ENCODE measurements around the gene SLC35F3.
"Not testable (repeated sequence)": the region's sequence is repeated elsewhere in the genome, so short reads cannot be mapped to it uniquely, and the experiment has no call there.

The SLC35F3 gene

GRCh38 chr1:234206651-234207284 lies 302.3 kb downstream of the SLC35F3 start:
- no peak overlapping the region for H3K27ac ChIP-seq (ENCODE audit: low read depth, low read length)

GRCh38 chr1:234208351-234208750 lies 303.9 kb downstream of the SLC35F3 start:
- Histone ChIP-seq H3K4me1 (ENCODE audit: insufficient read depth, low read length) (no peaks in the 10 kb centered on the region), H3K9ac (ENCODE audit: low read length) (no peak overlapping the region), H3K4me3 (ENCODE audit: low read depth in 1 of 2, low read length in 2 of 2) (no peak overlapping the region), H3K36me3 (ENCODE audit: insufficient read depth, low read length) (no peaks in the 10 kb centered on the region), H3K9me3 (ENCODE audit: low read length) (no peaks in the 10 kb centered on the region), H3K27ac (ENCODE audit: low read depth, low read length) (no peak overlapping the region), H3K27me3 (ENCODE audit: control insufficient read depth in 1 of 2, insufficient read depth in 2 of 2, low read length in 2 of 2) (no peaks in the 10 kb centered on the region)

More at GRCh38 chr1:234206651-234207284, 302.3 kb downstream of the SLC35F3 start:
- Histone ChIP-seq H3K27me3 (ENCODE audit: control insufficient read depth in 1 of 2, insufficient read depth in 2 of 2, low read length in 2 of 2) (no peaks in the 10 kb centered on the region), H3K4me1 (ENCODE audit: insufficient read depth, low read length) (no peaks in the 10 kb centered on the region), H3K9ac (ENCODE audit: low read length) (no peak overlapping the region), H3K9me3 (ENCODE audit: low read length) (no peaks in the 10 kb centered on the region), H3K36me3 (ENCODE audit: insufficient read depth, low read length) (no peaks in the 10 kb centered on the region), H3K4me3 (ENCODE audit: low read depth in 1 of 2, low read length in 2 of 2) (no peak overlapping the region)

- Histone ChIP-seq H3K36me3 (ENCODE audit: insufficient read depth, low read length) (no peaks in the 10 kb centered on the region), H3K4me1 (ENCODE audit: insufficient read depth, low read length) (no peaks in the 10 kb centered on the region), H3K4me3 (ENCODE audit: low read depth in 1 of 2, low read length in 2 of 2) (no peak overlapping the region), H3K9ac (ENCODE audit: low read length) (no peak overlapping the region), H3K9me3 (ENCODE audit: low read length) (no peaks in the 10 kb centered on the region), H3K27ac (ENCODE audit: low read depth, low read length) (no peak overlapping the region), H3K27me3 (ENCODE audit: control insufficient read depth in 1 of 2, insufficient read depth in 2 of 2, low read length in 2 of 2) (no peaks in the 10 kb centered on the region)
Measured at GRCh38 chr1:234208791-234209190, 304.3 kb downstream of the SLC35F3 start.

- H3K36me3 ChIP-seq (ENCODE audit: insufficient read depth, low read length); H3K4me3 ChIP-seq (ENCODE audit: low read depth in 1 of 2, low read length in 2 of 2); H3K4me1 ChIP-seq (ENCODE audit: insufficient read depth, low read length); H3K27ac ChIP-seq (ENCODE audit: low read depth, low read length); H3K9me3 ChIP-seq (ENCODE audit: low read length); H3K9ac ChIP-seq (ENCODE audit: low read length): not testable (repeated sequence)
- peaks cover 4 to 16% of the 10 kb centered on the region in 2 donors for H3K27me3 ChIP-seq (ENCODE audit: control insufficient read depth in 1 of 2, insufficient read depth in 2 of 2, low read length in 2 of 2)
Measured at GRCh38 chr1:234210429-234210828, 306.0 kb downstream of the SLC35F3 start.

GRCh38 chr1:234211855-234212254 lies 307.4 kb downstream of the SLC35F3 start:
- H3K36me3 ChIP-seq (ENCODE audit: insufficient read depth, low read length); H3K9ac ChIP-seq (ENCODE audit: low read length); H3K9me3 ChIP-seq (ENCODE audit: low read length); H3K27ac ChIP-seq (ENCODE audit: low read depth, low read length); H3K4me3 ChIP-seq (ENCODE audit: low read depth in 1 of 2, low read length in 2 of 2); H3K4me1 ChIP-seq (ENCODE audit: insufficient read depth, low read length): not testable (repeated sequence)
- peaks cover 6 to 21% of the 10 kb centered on the region in 2 donors for H3K27me3 ChIP-seq (ENCODE audit: control insufficient read depth in 1 of 2, insufficient read depth in 2 of 2, low read length in 2 of 2)

GRCh38 chr1:234212764-234213657 lies 308.5 kb downstream of the SLC35F3 start:
- no peak overlapping the region for H3K9ac ChIP-seq (ENCODE audit: low read length)
- H3K4me1 ChIP-seq (ENCODE audit: insufficient read depth, low read length), result no peaks in the 10 kb centered on the region
- no peaks in the 10 kb centered on the region for H3K36me3 ChIP-seq (ENCODE audit: insufficient read depth, low read length)
- H3K27me3 ChIP-seq (ENCODE audit: control insufficient read depth in 1 of 2, insufficient read depth in 2 of 2, low read length in 2 of 2), result peaks cover 6 to 21% of the 10 kb centered on the region in 2 donors
- no peak overlapping the region for H3K27ac ChIP-seq (ENCODE audit: low read depth, low read length)
- H3K4me3 ChIP-seq (ENCODE audit: low read depth in 1 of 2, low read length in 2 of 2), result no peak overlapping the region
- H3K9me3 ChIP-seq (ENCODE audit: low read length), result no peaks in the 10 kb centered on the region

- Histone ChIP-seq H3K27me3 (ENCODE audit: control insufficient read depth in 1 of 2, insufficient read depth in 2 of 2, low read length in 2 of 2) (peaks cover 6 to 21% of the 10 kb centered on the region in 2 donors), H3K36me3 (ENCODE audit: insufficient read depth, low read length) (no peaks in the 10 kb centered on the region), H3K27ac (ENCODE audit: low read depth, low read length) (no peak overlapping the region), H3K4me1 (ENCODE audit: insufficient read depth, low read length) (no peaks in the 10 kb centered on the region), H3K4me3 (ENCODE audit: low read depth in 1 of 2, low read length in 2 of 2) (peak overlapping the region in 1 of 2 donors; percentile 29), H3K9ac (ENCODE audit: low read length) (no peak overlapping the region), H3K9me3 (ENCODE audit: low read length) (no peaks in the 10 kb centered on the region)
Measured at GRCh38 chr1:234213658-234214128, 309.2 kb downstream of the SLC35F3 start.

- Histone ChIP-seq H3K27me3 (ENCODE audit: control insufficient read depth in 1 of 2, insufficient read depth in 2 of 2, low read length in 2 of 2) (peaks cover 6 to 21% of the 10 kb centered on the region in 2 donors), H3K4me1 (ENCODE audit: insufficient read depth, low read length) (no peaks in the 10 kb centered on the region), H3K36me3 (ENCODE audit: insufficient read depth, low read length) (no peaks in the 10 kb centered on the region), H3K9ac (ENCODE audit: low read length) (no peak overlapping the region), H3K27ac (ENCODE audit: low read depth, low read length) (no peak overlapping the region), H3K9me3 (ENCODE audit: low read length) (no peaks in the 10 kb centered on the region), H3K4me3 (ENCODE audit: low read depth in 1 of 2, low read length in 2 of 2) (peak overlapping the region in 1 of 2 donors; percentile 29)
Measured at GRCh38 chr1:234214129-234214910, 309.8 kb downstream of the SLC35F3 start.

- H3K27me3 ChIP-seq (ENCODE audit: control insufficient read depth in 1 of 2, insufficient read depth in 2 of 2, low read length in 2 of 2), result peaks cover 6 to 21% of the 10 kb centered on the region in 2 donors
- no peaks in the 10 kb centered on the region for H3K9me3 ChIP-seq (ENCODE audit: low read length)
- no peaks in the 10 kb centered on the region for H3K36me3 ChIP-seq (ENCODE audit: insufficient read depth, low read length)
- H3K27ac ChIP-seq (ENCODE audit: low read depth, low read length), result no peak overlapping the region
- no peaks in the 10 kb centered on the region for H3K4me1 ChIP-seq (ENCODE audit: insufficient read depth, low read length)
- H3K4me3 ChIP-seq (ENCODE audit: low read depth in 1 of 2, low read length in 2 of 2), result no peak overlapping the region
- H3K9ac ChIP-seq (ENCODE audit: low read length), result no peak overlapping the region
Measured at GRCh38 chr1:234214911-234215892, 310.7 kb downstream of the SLC35F3 start.

GRCh38 chr1:234216116-234216703 lies 311.7 kb downstream of the SLC35F3 start:
- no peak overlapping the region for H3K4me3 ChIP-seq (ENCODE audit: low read depth in 1 of 2, low read length in 2 of 2)
- no peak overlapping the region for H3K9ac ChIP-seq (ENCODE audit: low read length)

More at GRCh38 chr1:234216116-234216703, 311.7 kb downstream of the SLC35F3 start:
- Histone ChIP-seq H3K36me3 (ENCODE audit: insufficient read depth, low read length) (no peaks in the 10 kb centered on the region), H3K4me1 (ENCODE audit: insufficient read depth, low read length) (no peaks in the 10 kb centered on the region), H3K27me3 (ENCODE audit: control insufficient read depth in 1 of 2, insufficient read depth in 2 of 2, low read length in 2 of 2) (peaks cover 6 to 21% of the 10 kb centered on the region in 2 donors), H3K9me3 (ENCODE audit: low read length) (no peaks in the 10 kb centered on the region), H3K27ac (ENCODE audit: low read depth, low read length) (no peak overlapping the region)
